PC-9 (cell line): ENCODE data around the gene TMEM147. TPM values are rescaled to one million over a fixed set of nuclear protein-coding genes. Genes with fewer than 3 reads are reported as not detected.

Experiments
- BruUV-seq: library from RNA; stranded (reverse); fragments of 400-500 nt; replicated peaks from 2 replicates; lab custom pipeline; 2021; lab: Mats Ljungman, UMichigan
- CTCF ChIA-PET: fragments of 300-600 bp; sonication (Branson Sonifier 250); formaldehyde crosslinking; loops from one replicate; lab custom pipeline; 2022; ENCODE audit warnings: antibody characterized with exemption; lab: Charles Lee
- POLR2A ChIA-PET: fragments of 300-600 bp; sonication (Branson Sonifier 250); formaldehyde crosslinking; loops from one replicate; lab custom pipeline; 2022; ENCODE audit warnings: antibody characterized with exemption; ENCODE audit not compliant: unreplicated experiment; lab: Charles Lee
- DNase-seq, 2 experiments: peaks; one replicate each; pipeline versions ENCODE4 v3.0.0 to v3.0.0-alpha.2; 2015 to 2022; ENCODE audit warnings: mixed read lengths in 1 of 2
- H2AFZ ChIP-seq: fragments of 200-600 bp; sonication (generic); 2 replicates; pipeline ENCODE4 v1.8.1; 2017; ENCODE audit warnings: antibody characterized with exemption
- H3F3A ChIP-seq: fragments of 200-600 bp; sonication (generic); 2 replicates; pipeline ENCODE4 v1.8.1; 2017; ENCODE audit warnings: antibody characterized with exemption, mild to moderate bottlenecking, low read depth; ENCODE audit not compliant: insufficient read depth
- H3K27ac ChIP-seq: fragments of 200-600 bp; sonication (generic); 2 replicates; pipeline ENCODE4 v1.6.1; 2016; ENCODE audit warnings: mixed run types
- H3K27me3 ChIP-seq: fragments of 200-600 bp; sonication (generic); 2 replicates; pipeline ENCODE4 v1.6.1; 2016; ENCODE audit warnings: low read depth, mixed run types; ENCODE audit not compliant: insufficient read depth
- H3K36me3 ChIP-seq: fragments of 200-600 bp; sonication (generic); 2 replicates; pipeline ENCODE4 v1.6.1; 2016; ENCODE audit warnings: low read depth, mixed run types
- H3K4me1 ChIP-seq: fragments of 200-600 bp; sonication (generic); replicated peaks from 2 replicates; pipeline ENCODE4 v1.6.1; 2016; ENCODE audit warnings: mixed run types; ENCODE audit not compliant: insufficient read depth
- H3K4me2 ChIP-seq: fragments of 200-600 bp; sonication (generic); 2 replicates; pipeline ENCODE4 v1.6.1; 2017; ENCODE audit warnings: mixed run types
- H3K4me3 ChIP-seq: fragments of 200-600 bp; sonication (generic); 2 replicates; pipeline ENCODE4 v1.6.1; 2016; ENCODE audit warnings: mixed run types
- H3K79me2 ChIP-seq: fragments of 200-600 bp; sonication (generic); 2 replicates; pipeline ENCODE4 v1.6.1; 2017; ENCODE audit warnings: low read depth, mixed run types
- H3K9me2 ChIP-seq: fragments of 200-600 bp; sonication (generic); 2 replicates; pipeline ENCODE4 v1.8.1; 2017; ENCODE audit warnings: mild to moderate bottlenecking; ENCODE audit not compliant: insufficient read depth
- H3K9me3 ChIP-seq: fragments of 200-600 bp; sonication (generic); 2 replicates; pipeline ENCODE4 v1.8.1; 2016; ENCODE audit warnings: low read depth; ENCODE audit not compliant: insufficient read depth
- H4K20me1 ChIP-seq: fragments of 200-600 bp; sonication (generic); 2 replicates; pipeline ENCODE4 v1.8.1; 2017; ENCODE audit not compliant: insufficient read depth
- CTCF ChIP-seq: fragments of 200-600 bp; sonication (generic); conservative IDR thresholded peaks from 2 replicates; pipeline ENCODE4 v1.6.1; 2017; ENCODE audit warnings: mixed run types, antibody characterized with exemption, mild to moderate bottlenecking, moderate library complexity
- EZH2 ChIP-seq: fragments of 200-600 bp; sonication (generic); IDR thresholded peaks from 2 replicates; pipeline ENCODE4 v1.8.0; 2017; ENCODE audit warnings: antibody characterized with exemption, low read depth
- intact Hi-C: fragments of 100-400 bp; cut with micrococcal nuclease; formaldehyde crosslinking; loops from one replicate; pipeline ENCODE4 v1.10.0; 2022; ENCODE audit not compliant: unreplicated experiment
- total RNA-seq: library from RNA; stranded (reverse); gene quantifications from 2 replicates; pipeline ENCODE4 v1.2.3, GENCODE V29; 2021

Gene TMEM147
- total RNA-seq, 1 experiment from 2014 or later = 82.6 TPM

DNA sequence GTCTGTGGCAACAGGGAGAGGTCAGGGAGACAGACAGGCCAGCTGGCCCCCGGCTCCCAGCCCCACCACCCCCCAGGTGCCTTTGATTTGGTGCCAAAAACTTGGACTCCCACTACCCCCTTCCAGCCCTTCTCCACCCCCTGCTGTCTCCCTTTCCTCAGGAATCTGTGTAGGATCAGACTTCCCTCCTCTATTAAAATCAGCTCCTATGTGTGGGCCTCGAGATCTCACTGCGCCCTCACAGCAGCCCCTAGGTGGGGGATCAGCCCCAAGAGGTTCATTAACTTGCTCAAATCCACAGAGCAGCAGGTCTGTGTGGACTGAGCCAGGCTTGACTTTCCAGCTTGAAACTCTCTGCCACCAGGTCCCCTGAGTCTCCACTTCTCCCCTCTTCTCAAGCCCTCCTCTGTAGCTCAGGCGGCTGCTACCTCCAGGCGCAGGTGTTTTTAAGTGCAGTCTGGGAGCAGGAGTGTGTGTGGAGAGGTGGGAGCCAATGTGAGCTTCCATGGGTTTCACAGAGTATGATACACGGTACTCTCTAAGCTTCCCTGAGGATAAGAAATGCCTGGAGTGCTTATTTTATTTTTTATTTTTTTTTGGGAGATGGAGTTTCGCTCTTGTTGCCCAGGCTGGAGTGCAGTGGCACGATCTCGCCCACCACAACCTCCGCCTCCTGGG, 10.5 kb upstream of the TMEM147 start:
- POLR2A ChIA-PET = no interaction called here
- Histone ChIP-seq H3K9me2 (no peaks in the 10 kb centered on the region), H4K20me1 (no peaks in the 10 kb centered on the region; the same call in 1 of the 2 replicates), H3K36me3 (no peaks in the 10 kb centered on the region), H3K4me3 (no peak overlapping the region), H3K27me3 (no peaks in the 10 kb centered on the region), H3K9me3 (no peaks in the 10 kb centered on the region), H3F3A (peaks cover 3% of the 10 kb centered on the region; the same call in 1 of the 2 replicates), H3K4me1 (0 out of 2 replicates have a peak, but pooled peaks cover 5% of the 10 kb centered on the region), H3K27ac (no peak overlapping the region), H3K79me2 (no peaks in the 10 kb centered on the region), H2AFZ (no peak overlapping the region), H3K4me2 (no peak overlapping the region)
- CTCF ChIA-PET = no interaction called here
- intact Hi-C loops = no loop called here
- no peak for DNase-seq
- BruUV-seq = no TSS peak
- TF ChIP-seq EZH2 = no peak
- no peak for TF ChIP-seq CTCF

- no peaks in the 10 kb centered on the region; the same call in 1 of the 2 replicates for H3F3A ChIP-seq
- TF ChIP-seq EZH2 = no peak
- no peak for TF ChIP-seq CTCF
- no peaks in the 10 kb centered on the region for H3K9me3 ChIP-seq
- H4K20me1 ChIP-seq = no peaks in the 10 kb centered on the region; the same call in 1 of the 2 replicates
- H2AFZ ChIP-seq = no peak overlapping the region
- no peaks in the 10 kb centered on the region; the same call in 1 of the 2 replicates for H3K36me3 ChIP-seq
- DNase-seq = no peak
- H3K4me1 ChIP-seq = 0 out of 2 replicates have a peak, but pooled peaks cover 4% of the 10 kb centered on the region
- POLR2A ChIA-PET = no interaction called here
- no peak overlapping the region for H3K27ac ChIP-seq
- H3K4me3 ChIP-seq = no peak overlapping the region
- H3K4me2 ChIP-seq = no peak overlapping the region
- no TSS peak for BruUV-seq
- CTCF ChIA-PET = no interaction called here
- no peaks in the 10 kb centered on the region for H3K9me2 ChIP-seq
- intact Hi-C loops = no loop called here
- H3K27me3 ChIP-seq = no peaks in the 10 kb centered on the region
- H3K79me2 ChIP-seq = peaks cover 9% of the 10 kb centered on the region
These were observed 6.1 kb upstream of the TMEM147 start for GRCh38 chr19:35539314-35539713.

DNA sequence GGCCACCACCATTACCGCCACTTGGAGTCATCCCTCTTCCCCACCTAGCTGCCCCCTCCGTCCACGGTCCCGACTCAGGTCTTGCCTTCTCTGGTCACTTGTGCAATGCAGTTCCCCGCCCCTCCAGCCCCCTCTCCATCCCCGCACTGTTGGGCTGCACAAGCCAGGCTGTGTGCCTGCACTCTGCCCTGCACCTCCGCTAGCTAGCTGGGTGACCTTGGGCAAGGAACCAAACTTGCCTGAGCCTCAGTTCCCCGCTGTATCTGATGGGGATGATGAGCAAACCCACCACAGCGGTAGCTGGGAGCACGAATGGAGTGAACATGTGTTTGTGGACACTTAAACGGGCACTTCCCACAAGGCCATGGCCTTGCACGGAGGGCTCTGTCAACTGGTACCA, 5.6 kb upstream of the TMEM147 start:
- Histone ChIP-seq H3F3A (no peaks in the 10 kb centered on the region; the same call in 1 of the 2 replicates), H3K36me3 (no peaks in the 10 kb centered on the region; the same call in 1 of the 2 replicates), H4K20me1 (no peaks in the 10 kb centered on the region; the same call in 1 of the 2 replicates), H3K27ac (no peak overlapping the region), H2AFZ (no peak overlapping the region), H3K4me1 (0 out of 2 replicates have a peak, but pooled peaks cover 7% of the 10 kb centered on the region), H3K9me3 (no peaks in the 10 kb centered on the region), H3K79me2 (peaks cover 15% of the 10 kb centered on the region), H3K27me3 (no peaks in the 10 kb centered on the region), H3K9me2 (no peaks in the 10 kb centered on the region), H3K4me3 (no peak overlapping the region), H3K4me2 (no peak overlapping the region)
- no TSS peak for BruUV-seq
- ChIA-PET POLR2A (interaction anchor here (0.7 kb wide), 1 partner anchor 26 kb away, joined by 5 read pairs; no protein-coding TSS in a partner anchor), CTCF (no interaction called here)
- TF ChIP-seq EZH2 (no peak), CTCF (no peak)
- intact Hi-C loops = no loop called here
- DNase-seq = no peak
